Dedifferentiated amniotic fluid mesenchymal stem cell (primary cell): ENCODE data around the gene NPFF.
"Not testable (repeated sequence)": the region's sequence is repeated elsewhere in the genome, so short reads cannot be mapped to it uniquely, and the experiment has no call there.

Experiments
- DNase-seq: peaks from one replicate; pipeline ENCODE4 v3.0.0-alpha.2; 2016; ENCODE audit errors: extremely low spot score

Gene NPFF, protein sequence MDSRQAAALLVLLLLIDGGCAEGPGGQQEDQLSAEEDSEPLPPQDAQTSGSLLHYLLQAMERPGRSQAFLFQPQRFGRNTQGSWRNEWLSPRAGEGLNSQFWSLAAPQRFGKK

GRCh38 chr12:53506881-53507602, at the start of gene NPFF:
Gene NPFF, minus strand, starts transcription at chr12:53507484. Its CDS starts 10 bp downstream, at chr12:53507474.
- DNase-seq, result no peak

- DNase-seq, result no peak
These were observed 45.4 kb upstream of the NPFF start for GRCh38 chr12:53552361-53553327.

DNA sequence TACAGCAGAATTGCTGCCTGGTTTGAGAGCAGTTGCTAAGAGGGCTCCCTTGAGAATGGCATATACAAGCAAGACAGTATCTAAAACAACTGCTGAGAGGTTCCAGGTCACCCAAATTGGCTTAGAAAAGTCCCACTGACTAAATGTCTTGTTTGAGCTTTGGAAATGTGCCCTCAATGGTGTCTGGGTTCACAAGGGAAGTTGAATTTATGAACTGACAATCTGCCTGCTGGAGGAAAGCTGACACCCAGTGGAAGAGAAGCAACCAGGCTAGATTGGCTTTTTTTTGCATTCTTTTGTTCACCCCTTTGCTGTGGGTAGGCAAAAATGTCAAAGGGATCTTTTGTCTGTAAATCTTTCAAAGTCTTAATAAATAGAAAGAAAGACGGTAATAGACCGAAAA, 44.6 kb upstream of the NPFF start:
- no peak for DNase-seq

- no peak for DNase-seq
These were observed 43.3 kb upstream of the NPFF start for GRCh38 chr12:53550595-53550994.

GRCh38 chr12:53550131-53550530, 42.8 kb upstream of the NPFF start:
- not testable (repeated sequence) for DNase-seq

GRCh38 chr12:53548354-53548753, 41.1 kb upstream of the NPFF start:
- DNase-seq, result not testable (repeated sequence)

DNA sequence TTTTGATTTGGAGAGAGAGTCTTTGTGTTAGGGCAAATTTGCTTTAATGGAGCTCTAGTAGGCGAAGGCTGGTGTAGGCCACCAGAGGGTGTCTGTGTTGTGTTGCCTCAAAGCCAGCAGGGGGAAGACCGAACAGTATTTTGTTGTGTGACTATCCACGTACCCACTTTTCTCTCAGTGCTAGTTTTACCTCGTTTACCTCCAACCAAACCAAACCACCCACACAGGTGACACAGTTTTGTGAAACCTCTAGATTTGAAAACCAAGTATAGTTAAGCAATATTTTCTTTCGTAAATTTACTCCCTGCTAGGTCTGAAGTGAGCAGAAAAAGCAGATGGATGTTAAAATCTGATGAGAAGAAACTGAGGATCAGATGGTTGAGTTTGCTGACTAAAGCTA, 36.3 kb upstream of the NPFF start:
- DNase-seq, result peak; percentile 75

DNA sequence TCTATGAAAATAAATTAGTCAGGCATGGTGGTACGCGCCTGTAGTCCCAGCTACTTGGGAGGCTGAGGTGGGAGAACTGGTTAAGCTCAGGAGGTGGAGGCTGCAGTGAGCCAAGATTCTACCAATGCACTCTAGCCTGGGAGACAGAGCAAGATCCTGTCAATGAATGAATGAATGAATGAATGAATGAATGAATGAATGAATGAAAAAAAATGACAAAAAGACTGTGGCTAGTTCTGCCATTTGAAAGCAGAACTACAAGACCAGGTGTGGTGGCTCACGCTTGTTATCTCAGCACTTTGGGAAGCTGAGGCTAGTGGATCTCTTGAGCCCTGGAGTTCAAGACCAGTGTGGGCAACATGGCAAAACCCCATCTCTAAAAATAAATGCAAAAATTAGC, 32.2 kb upstream of the NPFF start:
- DNase-seq, result no peak

- DNase-seq, result peak; percentile 33
These were observed 31.0 kb upstream of the NPFF start for GRCh38 chr12:53538209-53538689.

DNA sequence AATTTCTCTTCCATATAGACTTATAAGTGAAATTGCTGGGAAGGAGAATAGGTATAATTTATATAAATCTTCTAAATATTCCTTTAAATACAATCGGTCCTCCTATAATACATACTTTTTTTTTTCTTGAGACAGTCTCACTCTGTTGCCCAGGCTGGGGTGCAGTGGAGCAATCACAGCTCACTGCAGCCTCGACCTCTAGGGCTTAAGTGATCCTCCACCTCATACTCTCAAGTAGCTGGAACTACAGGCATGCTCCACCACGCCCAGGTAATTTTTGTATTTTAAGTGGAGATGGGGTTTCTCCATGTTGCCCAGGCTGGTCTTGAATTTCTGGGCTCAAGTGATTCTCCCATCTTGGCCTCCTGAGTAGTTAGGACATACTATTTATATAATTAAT, 29.7 kb upstream of the NPFF start:
- DNase-seq, result no peak

DNA sequence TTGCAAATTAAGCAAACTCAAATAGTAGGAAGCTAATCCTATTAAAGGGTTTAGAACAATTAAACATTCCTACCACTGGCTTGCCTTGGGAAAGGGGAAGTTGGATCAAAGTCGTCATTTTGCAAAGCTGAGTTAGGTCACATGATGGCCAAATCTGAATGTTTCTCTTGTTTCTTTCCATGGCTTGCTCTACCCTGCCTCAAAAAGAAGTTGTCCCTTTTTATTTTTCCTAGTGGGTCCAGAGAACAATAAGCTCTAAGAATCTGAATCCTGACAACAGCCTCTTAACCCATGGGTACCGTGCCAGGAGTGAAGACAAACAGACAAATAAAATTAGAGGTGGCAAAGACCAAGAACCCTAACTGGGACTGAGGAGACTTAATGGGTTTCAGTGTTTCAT, 26.2 kb upstream of the NPFF start:
- DNase-seq, result no peak

DNA sequence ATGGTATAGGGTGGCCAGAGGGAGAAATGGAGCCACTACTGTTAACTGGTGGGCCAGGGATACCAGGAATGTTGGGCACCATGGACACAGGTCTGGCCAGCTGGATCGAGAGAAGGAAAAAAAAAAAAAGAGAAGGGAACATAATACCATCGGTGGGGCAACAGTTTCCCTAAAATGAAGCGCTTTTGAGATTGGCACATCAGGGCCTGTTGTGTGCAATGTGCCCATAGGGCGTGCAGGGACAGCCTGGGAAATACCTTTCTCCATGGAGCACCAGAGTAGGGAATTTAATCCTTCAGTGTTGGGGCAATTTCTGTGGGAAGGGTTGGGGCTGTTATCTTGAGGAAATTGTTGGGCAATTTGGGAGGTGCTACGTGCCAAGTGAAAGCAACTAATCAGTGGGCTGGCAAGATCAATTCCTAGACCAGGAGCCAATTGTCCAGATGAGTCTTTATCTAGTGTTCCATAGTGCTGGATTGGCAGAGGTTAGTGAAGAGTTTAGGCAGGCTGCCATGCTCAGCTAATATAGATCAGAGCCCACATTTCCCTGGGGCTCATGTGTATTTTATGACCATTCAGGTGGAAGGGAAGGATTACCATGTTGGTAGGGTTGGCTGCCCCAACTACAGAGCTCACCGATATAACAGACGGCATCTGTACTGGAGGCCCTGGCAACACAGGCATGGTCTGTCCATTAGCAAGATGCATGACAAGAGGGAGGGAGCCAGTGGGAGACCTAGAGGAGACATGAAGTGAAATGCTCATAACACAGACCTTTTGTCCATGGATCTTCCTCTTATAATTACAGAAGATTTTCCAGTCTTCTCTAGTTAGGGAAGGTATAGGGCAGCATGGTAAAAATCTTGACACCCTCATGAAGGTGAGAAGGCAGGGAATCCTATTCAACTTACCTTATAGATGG, 25.5 kb upstream of the NPFF start:
- no peak for DNase-seq

DNA sequence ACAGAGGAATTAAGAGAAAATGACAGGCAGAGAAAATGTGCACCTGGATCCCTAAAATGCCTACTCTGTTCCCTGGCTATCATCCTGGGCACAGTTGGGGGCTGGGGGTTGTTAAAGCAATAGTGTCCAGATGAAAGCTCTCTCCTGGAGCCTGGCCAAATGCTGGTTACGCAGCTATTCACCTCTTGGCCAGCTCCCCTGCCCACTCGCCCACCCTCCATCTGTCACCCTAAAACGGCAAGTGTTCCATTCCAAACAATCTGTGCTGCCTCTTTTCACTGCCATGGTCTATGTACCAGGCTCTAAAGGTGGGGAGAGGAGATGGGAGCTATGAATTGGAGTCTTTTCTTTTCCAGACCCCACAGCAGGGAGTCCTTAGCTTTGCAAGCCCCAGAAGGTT, 24.7 kb upstream of the NPFF start:
- no peak for DNase-seq

- DNase-seq, result peak; percentile 36
These were observed 23.6 kb upstream of the NPFF start for GRCh38 chr12:53530920-53531319.

- DNase-seq, result no peak
These were observed 22.8 kb upstream of the NPFF start for GRCh38 chr12:53530061-53530460.

DNA sequence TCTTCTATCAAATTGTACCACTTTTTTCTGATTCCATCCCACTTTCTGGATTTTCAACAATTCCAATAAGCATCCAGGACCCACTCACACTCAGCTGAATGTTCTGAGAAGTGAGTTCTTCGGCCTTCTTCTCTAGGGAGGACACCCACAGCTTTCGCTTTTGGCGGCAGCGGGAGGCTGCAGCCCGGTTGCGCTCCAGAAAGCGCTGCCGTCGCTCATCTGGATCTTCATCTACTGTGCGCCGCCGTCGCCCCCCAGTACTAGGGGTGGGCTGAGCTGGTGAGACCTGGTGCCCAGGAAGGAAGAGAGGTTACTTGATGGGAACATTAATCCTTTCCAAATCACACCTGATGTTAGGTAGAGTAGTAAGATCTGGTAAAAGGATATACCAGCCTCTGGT, 17.2 kb upstream of the NPFF start:
- no peak for DNase-seq

DNA sequence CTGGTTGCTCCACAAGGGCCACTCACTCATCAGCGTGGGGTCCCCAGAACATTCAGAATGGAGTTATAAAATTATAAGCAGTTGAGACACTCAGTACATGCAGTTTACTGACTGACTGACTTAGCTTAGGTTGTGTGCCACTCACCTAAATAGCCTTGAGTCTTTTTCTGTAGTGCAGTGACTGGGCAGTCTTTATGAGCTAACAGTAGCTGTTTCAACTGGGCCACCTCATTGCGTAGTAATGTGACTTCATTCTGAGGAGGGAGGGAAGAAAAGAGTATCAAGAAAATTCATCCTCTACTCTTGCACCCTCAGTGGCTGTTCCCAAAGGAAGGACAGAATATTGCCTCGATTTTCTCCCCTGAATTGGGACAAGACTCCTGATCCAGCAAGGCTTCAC, 15.8 kb upstream of the NPFF start:
- no peak for DNase-seq

GRCh38 chr12:53518381-53518780, 11.1 kb upstream of the NPFF start:
- no peak for DNase-seq

DNA sequence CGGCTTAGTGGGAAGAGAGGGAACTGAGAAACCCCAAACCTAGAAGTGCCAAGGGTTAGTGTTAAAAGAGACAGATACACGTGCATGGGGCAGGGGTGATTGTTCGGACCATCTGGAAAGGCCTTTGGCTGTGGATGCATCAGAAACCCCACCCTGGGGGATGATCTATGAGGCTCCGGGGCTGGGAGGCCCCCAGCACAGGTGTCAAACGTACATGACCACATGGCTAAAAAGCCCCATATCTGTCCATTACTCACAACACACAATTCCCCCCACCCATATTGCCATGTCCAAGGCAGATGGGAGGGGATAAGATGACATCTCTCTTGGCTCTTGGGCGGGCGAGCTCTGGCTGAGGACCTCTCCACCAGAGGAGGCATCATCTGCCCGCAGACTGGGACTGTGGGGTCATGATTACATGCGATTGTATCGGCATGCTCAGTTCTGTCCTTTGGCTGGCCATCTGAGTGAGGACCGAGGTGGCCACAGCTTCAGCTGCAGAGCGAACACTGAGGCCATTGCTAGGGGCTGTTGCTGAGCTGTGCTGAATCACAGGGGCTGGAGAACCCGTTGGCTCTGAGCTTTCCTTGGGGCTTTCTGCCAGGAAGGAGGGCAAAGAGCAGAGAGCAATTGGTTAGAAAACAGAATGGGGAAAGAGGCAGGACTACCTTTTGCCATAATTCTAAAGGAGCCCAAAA, 9.6 kb upstream of the NPFF start:
- DNase-seq, result no peak

DNA sequence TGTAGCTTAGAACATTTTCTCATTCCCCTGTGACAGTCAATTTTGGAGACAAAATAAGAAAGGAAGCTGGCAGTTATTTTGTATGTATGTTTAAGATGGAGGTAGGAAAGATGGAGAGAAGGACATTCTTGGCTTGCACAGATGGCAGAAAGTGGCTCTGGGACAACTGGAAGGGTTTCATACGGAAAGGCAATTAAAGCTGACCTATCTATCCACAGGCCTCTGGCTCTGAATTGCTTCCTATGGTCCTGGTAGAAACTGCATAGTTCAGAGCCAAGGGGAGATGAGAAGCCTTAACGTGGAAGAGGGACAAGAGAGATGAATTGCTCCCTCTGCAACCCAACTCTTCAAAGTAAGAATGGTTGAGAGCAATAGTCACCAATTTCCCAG, 8.0 kb upstream of the NPFF start:
- DNase-seq, result no peak
